ENCODE measurements around the gene NCAN. TPM values are rescaled to one million over a fixed set of nuclear protein-coding genes. Genes with fewer than 3 reads are reported as not detected.

Gene NCAN
- total RNA-seq, 2 donors from 2014 or later: 0.05 TPM; not detected in 1

GRCh38 chr19:19192078-19192882, 19.5 kb upstream of the NCAN start, which contains the start of the genes BORCS8 and RFXANK:
Gene BORCS8 (minus strand): TSS chr19:19192152. CDS start chr19:19192117, 35 bp downstream.
Gene RFXANK (plus strand): TSS chr19:19192258. CDS start chr19:19193947, 1,689 bp downstream.
- peak within 1 kb of the TSS; percentile 97 for H3K9ac ChIP-seq (ENCODE audit: low read depth in 2 of 2, low read length in 2 of 2)
- peak within 1 kb of the TSS; percentile 100 for H3K27ac ChIP-seq
- H3K36me3 ChIP-seq: no peaks in the 10 kb centered on the region
- intact Hi-C loops (cut with DNase I): no loop called here
- peak within 1 kb of the TSS; percentile 97 for H3K4me3 ChIP-seq
- H3K4me1 ChIP-seq: peaks cover 18% of the 10 kb centered on the region
- DNase-seq: peak; percentile 99
- TF ChIP-seq, protein P1, sequence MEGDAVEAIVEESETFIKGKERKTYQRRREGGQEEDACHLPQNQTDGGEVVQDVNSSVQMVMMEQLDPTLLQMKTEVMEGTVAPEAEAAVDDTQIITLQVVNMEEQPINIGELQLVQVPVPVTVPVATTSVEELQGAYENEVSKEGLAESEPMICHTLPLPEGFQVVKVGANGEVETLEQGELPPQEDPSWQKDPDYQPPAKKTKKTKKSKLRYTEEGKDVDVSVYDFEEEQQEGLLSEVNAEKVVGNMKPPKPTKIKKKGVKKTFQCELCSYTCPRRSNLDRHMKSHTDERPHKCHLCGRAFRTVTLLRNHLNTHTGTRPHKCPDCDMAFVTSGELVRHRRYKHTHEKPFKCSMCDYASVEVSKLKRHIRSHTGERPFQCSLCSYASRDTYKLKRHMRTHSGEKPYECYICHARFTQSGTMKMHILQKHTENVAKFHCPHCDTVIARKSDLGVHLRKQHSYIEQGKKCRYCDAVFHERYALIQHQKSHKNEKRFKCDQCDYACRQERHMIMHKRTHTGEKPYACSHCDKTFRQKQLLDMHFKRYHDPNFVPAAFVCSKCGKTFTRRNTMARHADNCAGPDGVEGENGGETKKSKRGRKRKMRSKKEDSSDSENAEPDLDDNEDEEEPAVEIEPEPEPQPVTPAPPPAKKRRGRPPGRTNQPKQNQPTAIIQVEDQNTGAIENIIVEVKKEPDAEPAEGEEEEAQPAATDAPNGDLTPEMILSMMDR (IDR thresholded peaks at IDR 0.05): no peak
- H3K27me3 ChIP-seq: no peaks in the 10 kb centered on the region
- no peaks in the 10 kb centered on the region for H3K9me3 ChIP-seq

GRCh38 chr19:19192910-19193423, 18.8 kb upstream of the NCAN start:
- peak overlapping the region; percentile 97 for H3K4me3 ChIP-seq
- H3K9ac ChIP-seq (ENCODE audit: low read depth in 2 of 2, low read length in 2 of 2): peak overlapping the region; percentile 84 to 97
- intact Hi-C loops (cut with DNase I): no loop called here
- DNase-seq: no peak
- TF ChIP-seq, protein P1 (IDR thresholded peaks at IDR 0.05): no peak
- H3K4me1 ChIP-seq: peaks cover 18% of the 10 kb centered on the region
- H3K9me3 ChIP-seq: no peaks in the 10 kb centered on the region
- no peaks in the 10 kb centered on the region for H3K27me3 ChIP-seq
- no peaks in the 10 kb centered on the region for H3K36me3 ChIP-seq
- peak overlapping the region; percentile 100 for H3K27ac ChIP-seq

DNA sequence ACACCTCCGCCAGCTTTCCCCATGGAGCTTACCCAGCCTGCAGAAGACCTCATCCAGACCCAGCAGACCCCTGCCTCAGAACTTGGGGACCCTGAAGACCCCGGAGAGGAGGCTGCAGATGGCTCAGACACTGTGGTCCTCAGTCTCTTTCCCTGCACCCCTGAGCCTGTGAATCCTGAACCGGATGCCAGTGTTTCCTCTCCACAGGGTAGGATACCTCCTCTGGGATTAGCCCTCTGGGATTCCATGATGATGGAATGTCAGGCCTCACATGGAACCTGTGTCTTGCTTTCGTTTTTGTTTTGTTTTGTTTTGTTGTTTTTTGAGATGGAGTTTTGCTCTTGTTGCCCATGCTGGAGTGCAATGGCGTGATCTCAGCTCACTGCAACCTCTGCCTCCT, 17.8 kb upstream of the NCAN start:
- H3K9ac ChIP-seq (ENCODE audit: low read depth in 2 of 2, low read length in 2 of 2): peak overlapping the region in 1 of 2 donors; percentile 34
- no peak overlapping the region for H3K27ac ChIP-seq
- H3K4me3 ChIP-seq: no peak overlapping the region

DNA sequence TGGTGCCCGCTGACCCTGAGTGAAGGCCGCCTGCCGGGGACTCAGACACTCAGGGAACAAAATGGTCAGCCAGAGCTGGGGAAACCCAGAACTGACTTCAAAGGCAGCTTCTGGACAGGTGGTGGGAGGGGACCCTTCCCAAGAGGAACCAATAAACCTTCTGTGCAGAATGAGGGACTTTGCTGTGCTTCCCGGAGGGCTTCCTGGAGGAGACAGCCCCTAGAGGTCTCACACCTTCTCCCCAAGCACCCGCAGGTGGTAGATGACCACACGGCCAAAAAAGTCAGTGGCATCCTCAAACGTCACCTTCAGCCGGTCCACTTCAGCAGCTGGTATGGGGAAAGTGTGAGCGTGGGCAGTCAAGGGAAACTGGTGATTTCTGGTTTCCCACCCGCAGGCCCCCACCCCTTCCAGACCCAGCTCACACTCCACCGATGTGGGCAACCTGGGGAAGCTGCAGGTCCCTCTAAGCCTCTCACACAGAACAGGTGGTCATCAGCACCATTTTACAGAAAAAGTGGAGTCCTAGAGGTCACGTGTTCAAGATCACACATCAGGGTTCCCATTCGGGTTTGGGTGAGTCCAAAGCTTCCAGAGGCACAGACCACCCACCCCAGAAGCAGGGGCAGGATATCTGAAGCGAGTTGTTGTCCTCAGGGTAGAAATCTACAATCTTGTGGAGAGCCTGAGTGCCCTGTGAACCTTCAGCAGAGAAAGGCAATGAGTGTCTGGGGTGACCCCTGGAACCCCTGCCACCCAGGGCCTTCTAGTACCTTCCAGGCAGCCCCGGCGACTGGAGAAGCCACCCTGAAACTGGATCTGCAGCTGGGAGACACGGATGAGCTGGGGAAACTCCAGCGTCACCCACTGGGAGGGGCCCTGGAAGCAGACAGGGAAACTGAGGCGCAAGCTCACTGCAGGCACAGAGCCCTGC, 9.8 kb upstream of the NCAN start:
- Histone ChIP-seq H3K4me1 (no peaks in the 10 kb centered on the region), H3K4me3 (peak overlapping the region; percentile 86), H3K36me3 (peaks cover 6% of the 10 kb centered on the region), H3K27me3 (no peaks in the 10 kb centered on the region), H3K9ac (ENCODE audit: low read depth in 2 of 2, low read length in 2 of 2) (peak overlapping the region; percentile 75 to 98), H3K27ac (no peak overlapping the region), H3K9me3 (no peaks in the 10 kb centered on the region)
- TF ChIP-seq, protein P1 (IDR thresholded peaks at IDR 0.05): no peak
- DNase-seq: no peak
- intact Hi-C loops (cut with DNase I): no loop called here

More for the DNA sequence above, 17.8 kb upstream of the NCAN start:
- intact Hi-C loops (cut with DNase I): no loop called here
- H3K36me3 ChIP-seq: peaks cover 6% of the 10 kb centered on the region
- no peaks in the 10 kb centered on the region for H3K9me3 ChIP-seq
- TF ChIP-seq, protein P1 (IDR thresholded peaks at IDR 0.05): no peak
- H3K27me3 ChIP-seq: no peaks in the 10 kb centered on the region
- DNase-seq: no peak
- peaks cover 18% of the 10 kb centered on the region for H3K4me1 ChIP-seq

DNA sequence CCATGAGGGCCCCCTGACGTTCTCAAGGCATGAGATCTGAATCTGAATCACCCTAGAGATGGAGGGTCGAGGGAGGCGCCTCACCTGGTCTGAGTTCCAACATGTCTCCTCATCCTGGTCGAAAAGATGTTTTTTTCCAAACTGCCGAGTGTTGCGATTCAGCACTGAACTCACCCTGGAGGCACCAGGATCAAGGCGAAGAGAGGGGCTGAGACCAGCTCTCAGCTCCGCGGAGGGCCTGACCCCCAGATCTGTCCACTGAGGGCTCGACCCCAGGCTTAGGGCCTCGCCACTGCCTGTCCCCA, 9.1 kb upstream of the NCAN start:
- H3K27me3 ChIP-seq: no peaks in the 10 kb centered on the region
- H3K27ac ChIP-seq: peak overlapping the region; percentile 68
- H3K9me3 ChIP-seq: no peaks in the 10 kb centered on the region
- no peak for DNase-seq
- H3K36me3 ChIP-seq: peaks cover 6% of the 10 kb centered on the region
- H3K4me3 ChIP-seq: peak overlapping the region; percentile 86
- peak overlapping the region; percentile 75 to 98 for H3K9ac ChIP-seq (ENCODE audit: low read depth in 2 of 2, low read length in 2 of 2)
- intact Hi-C loops (cut with DNase I): no loop called here
- no peaks in the 10 kb centered on the region for H3K4me1 ChIP-seq
- TF ChIP-seq, protein P1 (IDR thresholded peaks at IDR 0.05): no peak
